ENCODE data around the gene MPZL1.

The MPZL1 gene

DNA sequence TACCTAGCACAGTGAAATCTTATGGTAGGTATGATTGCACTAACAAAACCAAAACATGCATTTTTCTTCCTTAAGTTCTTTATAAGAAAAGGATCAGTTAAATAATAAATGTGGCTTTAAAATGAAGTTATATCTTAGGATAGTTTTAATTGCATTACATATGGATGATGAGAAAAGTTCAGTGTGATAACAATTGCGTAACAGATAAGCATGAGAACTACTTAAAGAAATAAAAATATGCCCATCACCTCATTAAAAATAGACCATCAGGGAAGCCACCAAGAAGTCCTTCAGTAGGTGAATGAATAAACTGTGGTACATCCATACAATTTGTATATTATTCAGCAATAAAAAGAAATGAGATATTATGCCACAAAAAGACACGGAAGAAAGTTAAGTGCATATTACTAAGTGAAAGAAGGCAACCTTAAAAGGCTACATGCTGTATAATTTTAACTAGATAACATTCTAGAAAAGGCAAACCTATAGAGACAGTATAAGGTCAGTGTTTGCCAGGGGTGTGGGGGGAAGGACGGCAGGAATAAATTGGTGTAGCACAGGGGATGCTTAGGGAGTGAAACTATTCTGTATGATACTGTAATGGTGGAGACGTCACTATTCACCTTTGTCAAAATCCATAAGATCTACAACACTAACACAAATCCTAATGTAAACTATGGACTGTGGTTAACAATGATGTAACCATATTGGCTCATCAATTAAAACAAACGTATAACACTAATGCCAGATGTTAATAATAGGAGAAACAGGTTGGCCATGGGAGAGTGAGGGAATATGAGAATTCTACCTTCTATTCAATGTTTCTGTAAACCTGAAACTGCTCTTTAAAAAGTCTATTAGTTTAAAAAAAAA, 42.9 kb downstream of the MPZL1 start:
- Histone ChIP-seq H3K27me3 (replicated peaks; ENCODE audit: control insufficient read depth, insufficient read depth, low read length) (no peaks in the 10 kb centered on the region), H3K36me3 (ENCODE audit: control insufficient read depth, insufficient read depth, low read length) (peaks cover 5% of the 10 kb centered on the region), H3K4me3 (replicated peaks; ENCODE audit: low read depth, low read length) (no peak overlapping the region)
- DNase-seq (ENCODE audit: extremely low read depth, insufficient read length): no peak
- TF ChIP-seq, protein P1, sequence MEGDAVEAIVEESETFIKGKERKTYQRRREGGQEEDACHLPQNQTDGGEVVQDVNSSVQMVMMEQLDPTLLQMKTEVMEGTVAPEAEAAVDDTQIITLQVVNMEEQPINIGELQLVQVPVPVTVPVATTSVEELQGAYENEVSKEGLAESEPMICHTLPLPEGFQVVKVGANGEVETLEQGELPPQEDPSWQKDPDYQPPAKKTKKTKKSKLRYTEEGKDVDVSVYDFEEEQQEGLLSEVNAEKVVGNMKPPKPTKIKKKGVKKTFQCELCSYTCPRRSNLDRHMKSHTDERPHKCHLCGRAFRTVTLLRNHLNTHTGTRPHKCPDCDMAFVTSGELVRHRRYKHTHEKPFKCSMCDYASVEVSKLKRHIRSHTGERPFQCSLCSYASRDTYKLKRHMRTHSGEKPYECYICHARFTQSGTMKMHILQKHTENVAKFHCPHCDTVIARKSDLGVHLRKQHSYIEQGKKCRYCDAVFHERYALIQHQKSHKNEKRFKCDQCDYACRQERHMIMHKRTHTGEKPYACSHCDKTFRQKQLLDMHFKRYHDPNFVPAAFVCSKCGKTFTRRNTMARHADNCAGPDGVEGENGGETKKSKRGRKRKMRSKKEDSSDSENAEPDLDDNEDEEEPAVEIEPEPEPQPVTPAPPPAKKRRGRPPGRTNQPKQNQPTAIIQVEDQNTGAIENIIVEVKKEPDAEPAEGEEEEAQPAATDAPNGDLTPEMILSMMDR (IDR thresholded peaks at IDR 0.05; ENCODE audit: insufficient read depth, low read length, poor library complexity, severe bottlenecking): no peak

DNA sequence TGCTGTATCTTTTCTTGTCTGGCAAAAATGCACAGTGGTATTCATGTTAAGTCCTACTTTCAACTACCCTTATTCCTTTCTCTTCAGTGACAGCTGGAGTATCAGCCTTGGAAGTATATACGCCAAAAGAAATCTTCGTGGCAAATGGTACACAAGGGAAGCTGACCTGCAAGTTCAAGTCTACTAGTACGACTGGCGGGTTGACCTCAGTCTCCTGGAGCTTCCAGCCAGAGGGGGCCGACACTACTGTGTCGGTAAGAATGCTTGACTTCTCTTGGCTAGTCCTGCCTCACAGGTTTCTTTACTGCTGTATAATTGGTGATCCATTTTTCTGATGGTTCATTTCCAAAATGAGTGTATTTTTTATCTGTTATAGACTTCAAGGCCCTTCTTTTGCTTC, 43.7 kb downstream of the MPZL1 start:
- TF ChIP-seq, protein P1 (IDR thresholded peaks at IDR 0.05; ENCODE audit: insufficient read depth, low read length, poor library complexity, severe bottlenecking): no peak
- Histone ChIP-seq H3K36me3 (ENCODE audit: control insufficient read depth, insufficient read depth, low read length) (peaks cover 7% of the 10 kb centered on the region), H3K4me3 (replicated peaks; ENCODE audit: low read depth, low read length) (no peak overlapping the region), H3K27me3 (replicated peaks; ENCODE audit: control insufficient read depth, insufficient read depth, low read length) (no peaks in the 10 kb centered on the region)
- no peak for DNase-seq (ENCODE audit: extremely low read depth, insufficient read length)

DNA sequence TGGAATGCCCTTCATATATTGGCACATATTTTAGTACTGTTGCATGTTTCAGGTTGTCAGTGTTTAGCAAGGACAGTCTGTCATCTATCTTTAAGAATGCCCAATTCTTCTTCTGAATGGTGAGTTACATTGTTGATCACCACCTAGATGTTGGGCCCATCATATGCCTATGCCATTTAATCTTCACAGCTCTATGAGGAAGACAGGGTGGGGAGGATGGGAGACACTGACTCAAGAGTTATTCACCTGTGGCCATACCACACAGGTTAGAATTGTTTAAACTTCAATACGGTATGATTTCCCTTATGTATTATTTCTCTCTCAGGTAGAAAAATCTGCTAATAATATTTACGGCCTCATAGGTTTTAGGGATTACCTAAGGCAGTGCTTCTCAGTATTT, 44.8 kb downstream of the MPZL1 start:
- TF ChIP-seq, protein P1 (IDR thresholded peaks at IDR 0.05; ENCODE audit: insufficient read depth, low read length, poor library complexity, severe bottlenecking): no peak
- Histone ChIP-seq H3K36me3 (ENCODE audit: control insufficient read depth, insufficient read depth, low read length) (peaks cover 7% of the 10 kb centered on the region), H3K4me3 (replicated peaks; ENCODE audit: low read depth, low read length) (no peak overlapping the region), H3K27me3 (replicated peaks; ENCODE audit: control insufficient read depth, insufficient read depth, low read length) (no peaks in the 10 kb centered on the region)
- DNase-seq (ENCODE audit: extremely low read depth, insufficient read length): no peak

DNA sequence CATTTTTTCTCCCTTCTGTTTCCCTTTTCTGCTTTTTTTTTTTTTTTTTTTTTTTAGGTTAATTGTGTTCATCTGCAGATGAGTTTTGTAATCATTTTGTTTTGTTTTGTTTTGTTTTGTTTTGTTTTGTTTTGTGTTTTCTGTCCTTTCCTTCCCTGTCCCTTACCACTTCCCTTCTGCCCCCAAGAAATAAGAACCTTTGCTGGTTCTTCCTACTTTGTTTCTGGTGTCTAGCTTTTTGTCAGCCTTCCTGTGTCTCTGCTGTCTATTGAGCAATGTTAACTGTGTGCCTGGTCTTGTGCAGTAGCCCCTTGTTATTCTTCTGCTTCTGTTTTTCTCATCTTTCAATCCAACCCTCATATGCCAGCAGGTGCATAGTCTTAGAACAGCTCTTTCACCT, 46.0 kb downstream of the MPZL1 start:
- H3K36me3 ChIP-seq (ENCODE audit: control insufficient read depth, insufficient read depth, low read length): peaks cover 7% of the 10 kb centered on the region
- DNase-seq (ENCODE audit: extremely low read depth, insufficient read length): no peak
- TF ChIP-seq, protein P1 (IDR thresholded peaks at IDR 0.05; ENCODE audit: insufficient read depth, low read length, poor library complexity, severe bottlenecking): no peak
- H3K4me3 ChIP-seq (replicated peaks; ENCODE audit: low read depth, low read length): no peak overlapping the region
- no peaks in the 10 kb centered on the region for H3K27me3 ChIP-seq (replicated peaks; ENCODE audit: control insufficient read depth, insufficient read depth, low read length)

DNA sequence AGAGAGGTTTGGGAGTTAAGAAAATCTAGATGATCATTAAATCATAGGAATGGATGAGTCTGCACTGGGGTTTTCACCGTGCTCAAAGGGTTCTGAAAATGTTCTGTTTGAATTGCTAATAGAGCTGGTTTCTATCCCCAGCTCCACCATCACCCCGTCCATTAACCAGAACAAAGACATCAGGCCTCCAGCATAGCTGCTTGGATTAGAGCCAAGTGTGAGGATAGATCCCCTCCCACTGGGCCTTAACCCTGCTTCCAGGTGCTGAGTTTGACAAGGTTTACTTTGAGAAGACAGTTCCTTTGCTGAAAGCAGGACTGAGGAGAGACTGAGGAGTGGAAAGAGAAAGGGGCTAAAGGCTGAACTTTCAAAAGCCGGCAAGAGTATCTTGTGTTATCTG, 48.3 kb downstream of the MPZL1 start:
- Histone ChIP-seq H3K36me3 (ENCODE audit: control insufficient read depth, insufficient read depth, low read length) (peaks cover 7% of the 10 kb centered on the region), H3K27me3 (replicated peaks; ENCODE audit: control insufficient read depth, insufficient read depth, low read length) (no peaks in the 10 kb centered on the region), H3K4me3 (replicated peaks; ENCODE audit: low read depth, low read length) (no peak overlapping the region)
- DNase-seq (ENCODE audit: extremely low read depth, insufficient read length): no peak
- TF ChIP-seq, protein P1 (IDR thresholded peaks at IDR 0.05; ENCODE audit: insufficient read depth, low read length, poor library complexity, severe bottlenecking): no peak

All from GM06990 (cell line).